Stimulated activated CD8-positive, alpha-beta memory T cell treated with anti-CD3 and anti-CD28 coated beads, Interleukin-15, amount 100 ng/mL, for 4 hours (primary cell): ENCODE results near the gene TRANK1.
"Not testable (repeated sequence)": the region's sequence is repeated elsewhere in the genome, so short reads cannot be mapped to it uniquely, and the experiment has no call there.

ENCODE experiments used
- DNase-seq, 2 donors: peaks; one replicate each; pipeline ENCODE4 v3.0.0-alpha.2; 2020; ENCODE audit warnings: low read depth in 2 of 2

Gene TRANK1

GRCh38 chr3:36944641-36945270 is at the start of gene TRANK1:
Gene TRANK1 (minus strand): TSS chr3:36945054. CDS start chr3:36944809, 245 bp downstream.
- peak; percentile 75 to 82 for DNase-seq

- DNase-seq: peak; percentile 85 to 99
These were observed 48.8 kb upstream of the TRANK1 start, which contains the start of gene MLH1 for GRCh38 chr3:36993326-36994283. Gene MLH1 (plus strand): TSS chr3:36993518. CDS start chr3:36993548, 30 bp downstream.

GRCh38 chr3:36992806-36993325 is 48.0 kb upstream of the TRANK1 start, which contains the start of gene EPM2AIP1:
Gene EPM2AIP1 (minus strand): TSS chr3:36993131. CDS start chr3:36993077, 54 bp downstream.
- DNase-seq: peak in 1 of 2 donors; percentile 94

GRCh38 chr3:36991923-36992805 is 47.3 kb upstream of the TRANK1 start:
- DNase-seq: no peak

GRCh38 chr3:36991147-36991546 is 46.3 kb upstream of the TRANK1 start:
- DNase-seq: no peak

- no peak for DNase-seq
These were observed 44.7 kb upstream of the TRANK1 start for GRCh38 chr3:36989568-36989967.

- no peak for DNase-seq
These were observed 44.2 kb upstream of the TRANK1 start for GRCh38 chr3:36989005-36989404.

GRCh38 chr3:36988356-36988755 is 43.5 kb upstream of the TRANK1 start:
- DNase-seq: no peak

GRCh38 chr3:36981006-36981405 is 36.2 kb upstream of the TRANK1 start:
- no peak for DNase-seq

- DNase-seq: no peak
These were observed 28.3 kb upstream of the TRANK1 start for GRCh38 chr3:36973139-36973538.

GRCh38 chr3:36972163-36972562 is 27.3 kb upstream of the TRANK1 start:
- DNase-seq: no peak

- DNase-seq: no peak
These were observed 24.9 kb upstream of the TRANK1 start for GRCh38 chr3:36969540-36970432.

GRCh38 chr3:36969085-36969484 is 24.2 kb upstream of the TRANK1 start:
- DNase-seq: no peak

GRCh38 chr3:36965440-36965839 is 20.6 kb upstream of the TRANK1 start:
- DNase-seq: no peak

- no peak for DNase-seq
These were observed 20.0 kb upstream of the TRANK1 start for GRCh38 chr3:36964817-36965216.

- no peak for DNase-seq
These were observed 19.5 kb upstream of the TRANK1 start for GRCh38 chr3:36964331-36964730.

GRCh38 chr3:36963008-36963407 is 18.2 kb upstream of the TRANK1 start:
- not testable (repeated sequence) for DNase-seq

- DNase-seq: no peak
These were observed 15.6 kb upstream of the TRANK1 start for GRCh38 chr3:36960502-36960901.

GRCh38 chr3:36959821-36960220 is 15.0 kb upstream of the TRANK1 start:
- DNase-seq: no peak
